SK-N-DZ (cell line): ENCODE results near the gene TSPYL6.

Experiments
- DNase-seq: peaks from one replicate; pipeline ENCODE4 v3.0.0-alpha.2; 2015; ENCODE audit warnings: low spot score

The TSPYL6 gene

GRCh38 chr2:54258166-54258565 is 2.1 kb upstream of the TSPYL6 start:
- DNase-seq = no peak

DNA sequence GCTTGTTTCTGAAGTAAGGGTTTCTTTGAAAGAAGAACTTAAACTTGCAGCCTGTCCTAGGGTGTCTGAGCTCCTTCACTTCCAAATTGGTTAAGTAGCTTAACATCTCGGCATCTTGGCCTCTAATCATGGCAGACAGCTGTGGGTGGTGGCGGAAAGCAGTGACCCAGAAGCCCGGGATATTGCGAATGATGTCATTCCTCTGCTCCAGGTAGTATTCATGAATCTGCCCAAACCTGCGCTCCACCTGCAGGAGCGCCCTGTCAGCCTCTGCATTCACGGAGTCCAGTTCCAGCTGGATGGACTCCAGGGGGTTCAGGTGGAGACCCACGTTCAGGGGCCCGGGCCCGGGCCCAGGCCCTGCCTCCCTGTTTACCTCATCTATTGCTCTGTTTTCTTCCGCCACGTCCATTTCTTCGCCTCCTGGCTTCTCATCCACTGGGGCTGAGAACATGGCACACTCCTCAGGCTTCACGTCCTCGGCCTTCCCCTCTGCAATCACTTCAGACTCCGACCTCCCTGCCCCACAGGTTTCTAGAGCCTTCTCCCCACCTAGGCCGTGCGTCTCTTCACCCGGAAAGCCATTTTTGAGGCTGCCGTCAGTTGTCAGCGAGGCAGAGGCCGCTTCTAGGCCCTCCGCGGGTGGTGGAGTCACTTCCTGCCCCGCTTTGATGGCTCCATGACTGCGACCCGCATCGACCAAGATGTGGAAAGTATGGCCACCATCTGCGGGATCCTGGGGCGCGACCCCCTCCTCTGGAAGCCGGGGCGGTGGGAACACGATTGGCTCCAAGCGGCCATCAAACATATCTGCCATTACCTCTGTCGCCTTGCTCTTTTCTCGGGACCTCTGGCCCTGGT is 569 bp downstream of the TSPYL6 start:
- no peak for DNase-seq

DNA sequence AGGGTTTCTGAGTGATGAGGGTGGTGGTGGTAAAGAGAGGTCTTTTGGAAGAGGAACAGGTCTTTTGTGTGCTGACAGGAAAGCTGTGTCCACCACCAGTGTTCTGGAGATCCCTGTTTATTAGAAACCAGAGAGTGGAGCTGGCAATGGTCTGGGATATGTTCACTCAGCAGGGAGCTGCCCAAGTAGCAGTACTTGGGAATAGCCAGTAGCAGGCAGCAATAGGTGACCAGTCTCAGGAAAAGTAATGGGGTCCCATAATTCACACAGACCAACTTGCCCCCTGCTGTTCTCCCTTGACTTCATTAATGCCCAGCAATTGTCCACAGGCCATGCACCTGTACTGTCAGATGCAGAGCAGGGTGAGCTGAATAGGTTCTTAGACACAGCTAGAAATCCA is 1.8 kb downstream of the TSPYL6 start:
- no peak for DNase-seq

- no peak for DNase-seq
Observed at GRCh38 chr2:54249629-54250028, 6.4 kb downstream of the TSPYL6 start.

GRCh38 chr2:54247115-54247514 is 8.9 kb downstream of the TSPYL6 start:
- DNase-seq = no peak

- DNase-seq = no peak
Observed at GRCh38 chr2:54240515-54241469, 15.2 kb downstream of the TSPYL6 start.

DNA sequence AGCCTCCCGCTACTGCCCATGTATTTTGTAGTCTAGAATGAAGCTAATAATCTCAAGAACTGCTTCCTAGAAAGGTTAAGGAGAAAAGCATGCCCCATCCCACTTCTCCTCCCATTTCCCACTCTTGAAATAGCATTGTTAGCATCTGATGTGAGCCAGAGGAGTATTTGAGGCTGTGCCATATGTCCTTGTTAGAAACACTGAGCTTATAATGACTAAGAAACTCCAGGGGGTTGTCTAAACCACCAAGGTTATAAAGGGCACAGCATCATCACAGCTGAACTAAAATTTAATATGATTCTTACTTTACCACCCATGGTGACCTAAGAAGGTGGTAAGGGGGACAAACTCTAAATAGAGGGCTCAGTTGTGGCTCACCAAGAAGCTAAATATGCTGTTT is 16.6 kb downstream of the TSPYL6 start:
- DNase-seq = no peak

DNA sequence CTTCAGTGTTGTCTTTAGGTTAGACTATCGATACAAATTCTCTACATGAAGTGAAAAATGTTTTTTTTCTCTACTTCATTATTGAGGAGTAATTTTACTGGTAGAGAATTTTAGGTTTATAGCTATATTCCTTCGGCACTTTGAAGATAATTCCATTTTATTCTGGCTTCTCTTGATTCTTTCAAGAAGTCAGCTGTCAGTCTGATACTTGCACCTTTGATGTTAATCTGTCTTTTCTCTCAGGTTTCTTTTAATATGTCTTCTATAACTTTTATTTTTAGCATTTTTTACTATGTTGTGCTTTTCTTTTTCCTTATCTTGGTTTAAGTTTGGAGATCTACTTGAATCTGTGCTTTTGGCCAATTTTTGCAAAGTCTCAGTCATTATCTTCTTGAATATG is 18.6 kb downstream of the TSPYL6 start:
- DNase-seq = no peak

- DNase-seq = no peak
Observed at GRCh38 chr2:54233832-54234649, 22.0 kb downstream of the TSPYL6 start.

GRCh38 chr2:54228945-54229344 is 27.1 kb downstream of the TSPYL6 start:
- DNase-seq = no peak

DNA sequence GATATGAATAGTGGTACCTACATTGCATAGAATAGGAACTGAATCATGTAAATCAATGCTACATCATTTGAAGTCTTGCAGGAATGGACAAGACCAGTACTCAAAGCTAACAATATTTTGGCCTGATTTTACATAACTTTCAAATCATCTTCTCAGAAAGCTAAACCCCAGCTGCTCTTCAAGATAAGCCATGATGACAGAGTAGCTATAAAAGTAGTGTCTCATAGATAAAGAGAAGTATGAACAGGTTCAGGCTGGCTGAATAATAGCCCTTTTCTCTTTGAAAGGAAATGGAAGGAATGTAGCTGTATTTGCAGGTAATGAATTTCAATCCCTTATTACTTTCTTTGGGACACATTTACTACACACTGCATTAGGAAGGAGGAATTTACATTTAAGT is 28.2 kb downstream of the TSPYL6 start:
- no peak for DNase-seq

DNA sequence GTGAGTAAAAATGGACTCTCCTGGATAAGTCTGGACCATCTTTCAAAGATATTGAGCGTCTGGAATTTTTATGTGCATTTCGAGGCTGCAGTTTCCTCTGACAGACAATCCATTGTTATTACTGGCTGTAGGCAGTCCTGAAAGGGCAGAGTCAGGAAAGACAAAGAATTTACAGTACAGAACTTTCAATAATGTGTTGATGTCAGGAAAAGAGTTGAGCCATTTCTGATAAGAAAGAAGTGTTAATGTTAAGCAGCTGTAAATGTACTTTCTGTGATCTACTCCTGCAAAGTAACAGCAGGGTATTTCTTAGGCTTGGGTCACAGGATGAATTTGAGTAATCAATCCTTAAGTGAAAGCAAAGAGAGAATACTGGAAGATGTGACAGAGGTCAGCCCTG is 29.8 kb downstream of the TSPYL6 start:
- no peak for DNase-seq

DNA sequence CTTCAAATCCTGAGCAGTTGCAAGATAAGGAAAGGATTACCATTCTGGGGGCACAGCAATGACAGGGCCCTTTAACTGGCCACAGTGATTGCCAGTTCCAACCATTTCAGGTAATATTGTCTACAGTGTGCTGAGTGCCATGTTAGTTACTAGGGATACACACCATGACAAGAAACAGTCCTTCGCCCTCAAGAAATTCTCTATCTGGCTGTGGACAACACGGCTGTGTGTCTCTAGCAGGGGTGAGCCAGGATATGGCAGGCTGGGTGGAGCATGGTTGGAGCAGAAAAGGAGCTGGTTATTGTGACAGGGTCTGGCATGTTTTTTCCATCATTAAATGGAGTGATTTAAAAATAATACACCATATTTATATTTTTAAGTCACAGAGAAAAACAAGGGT is 31.0 kb downstream of the TSPYL6 start:
- DNase-seq = no peak

GRCh38 chr2:54213082-54213481 is 42.9 kb downstream of the TSPYL6 start:
- no peak for DNase-seq

- no peak for DNase-seq
Observed at GRCh38 chr2:54212456-54212855, 43.6 kb downstream of the TSPYL6 start.

DNA sequence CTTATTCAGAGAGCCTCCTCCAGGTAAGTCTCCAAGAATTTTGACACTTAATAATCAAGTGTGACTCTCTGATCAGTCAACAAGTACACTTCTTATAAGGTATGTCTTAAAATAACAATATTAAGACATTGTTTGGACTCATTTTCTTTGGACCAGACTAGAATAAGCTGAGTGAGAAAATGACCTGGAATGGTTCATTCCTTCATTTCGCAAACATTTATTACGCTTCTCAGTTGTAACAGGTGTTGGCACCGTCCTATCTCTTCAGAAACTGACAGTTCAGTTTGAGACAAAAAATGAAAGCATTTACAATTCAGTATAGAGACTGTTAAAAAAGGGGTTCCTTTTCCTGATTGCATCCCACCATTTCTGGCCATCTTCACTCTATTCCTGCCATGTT is 46.6 kb downstream of the TSPYL6 start:
- no peak for DNase-seq

DNA sequence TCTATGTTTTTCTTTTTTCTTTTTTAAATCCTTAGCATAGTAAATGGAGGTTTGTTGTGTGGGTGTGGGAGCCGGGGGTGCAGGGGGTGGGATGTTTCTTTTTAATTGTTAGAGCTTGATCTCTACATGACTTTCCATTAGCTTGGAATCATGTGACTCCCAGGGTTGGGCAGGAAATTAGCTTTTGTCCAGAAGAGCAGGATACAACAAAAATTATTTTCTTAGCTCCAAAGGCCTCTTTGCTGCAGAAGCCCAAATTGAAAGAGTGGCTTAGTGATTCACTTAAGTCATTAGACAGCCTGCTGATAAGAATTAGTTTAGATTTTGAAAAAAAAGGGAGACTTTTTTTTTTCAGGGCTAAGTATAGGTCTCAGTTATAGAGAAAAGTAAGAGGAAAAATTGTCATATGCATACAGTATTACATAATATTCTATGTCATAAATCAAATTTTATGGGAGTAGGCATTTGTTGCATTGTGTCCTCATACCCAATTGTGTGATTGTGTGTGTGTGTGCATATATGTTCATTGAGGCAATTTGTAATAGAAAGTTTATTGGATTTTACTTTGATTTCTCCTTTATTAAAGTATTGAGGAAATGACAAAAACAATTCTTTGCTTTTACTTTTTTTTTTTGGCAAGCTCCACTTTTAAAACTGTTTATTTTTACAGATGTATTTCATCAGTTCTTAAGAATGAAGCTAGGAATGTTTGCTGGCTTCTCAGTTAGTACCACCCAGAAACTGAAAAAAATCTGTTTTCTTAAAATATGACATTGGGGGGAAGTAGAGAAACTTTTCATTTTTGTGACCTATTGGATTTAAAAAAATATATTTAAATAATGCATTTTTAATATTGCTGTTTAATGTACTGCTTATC is 47.4 kb downstream of the TSPYL6 start:
- DNase-seq = no peak

DNA sequence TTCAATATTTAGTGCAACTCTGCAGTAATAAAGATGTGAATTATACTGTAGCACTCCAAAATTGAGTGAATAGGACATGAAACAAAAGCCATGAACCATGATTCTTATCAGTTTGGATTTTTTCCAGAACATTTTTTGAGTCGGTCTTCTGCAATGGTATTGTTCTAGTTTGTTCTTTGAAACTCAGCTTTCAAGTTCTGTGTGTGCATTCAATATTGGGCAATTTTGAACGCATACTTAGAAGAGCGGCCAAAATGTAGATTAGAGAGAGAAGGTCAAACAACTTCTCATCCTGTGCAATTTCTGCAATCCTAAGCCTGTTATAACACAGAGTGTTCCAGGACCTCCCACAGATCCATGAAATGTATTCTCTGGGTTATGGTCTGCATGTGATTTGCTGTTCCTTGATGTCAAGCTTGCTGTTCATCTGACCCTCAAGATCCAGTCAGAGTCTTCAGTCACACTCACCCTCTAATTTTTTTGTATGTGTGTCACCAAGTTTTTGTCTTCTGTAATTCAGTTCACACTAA is 48.3 kb downstream of the TSPYL6 start:
- DNase-seq = no peak

DNA sequence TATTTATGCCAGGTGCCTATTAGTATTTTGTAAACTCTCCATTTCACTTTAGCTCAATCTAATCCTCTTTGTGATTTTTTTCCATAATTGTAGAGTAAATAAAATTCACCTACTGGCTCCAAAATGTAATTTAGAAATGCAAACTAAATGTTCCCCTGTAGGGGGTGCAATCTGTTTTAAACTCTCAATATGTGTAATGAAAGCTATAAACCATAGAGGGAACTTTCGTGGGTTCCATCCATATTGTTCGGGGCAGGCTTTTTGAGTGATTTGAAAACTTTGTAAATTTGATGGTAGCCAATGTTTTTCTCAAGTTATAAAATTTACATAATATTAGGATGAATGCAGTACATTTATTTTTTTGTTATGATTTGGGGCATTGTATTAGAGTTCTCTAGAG is 49.4 kb downstream of the TSPYL6 start:
- peak; percentile 29 for DNase-seq

- no peak for DNase-seq
Observed at GRCh38 chr2:54204476-54204875, 51.6 kb downstream of the TSPYL6 start.
